Measurements from ENCODE around the gene ITIH2.
"Not testable (repeated sequence)": the region's sequence is repeated elsewhere in the genome, so short reads cannot be mapped to it uniquely, and the experiment has no call there.

The ITIH2 gene, protein sequence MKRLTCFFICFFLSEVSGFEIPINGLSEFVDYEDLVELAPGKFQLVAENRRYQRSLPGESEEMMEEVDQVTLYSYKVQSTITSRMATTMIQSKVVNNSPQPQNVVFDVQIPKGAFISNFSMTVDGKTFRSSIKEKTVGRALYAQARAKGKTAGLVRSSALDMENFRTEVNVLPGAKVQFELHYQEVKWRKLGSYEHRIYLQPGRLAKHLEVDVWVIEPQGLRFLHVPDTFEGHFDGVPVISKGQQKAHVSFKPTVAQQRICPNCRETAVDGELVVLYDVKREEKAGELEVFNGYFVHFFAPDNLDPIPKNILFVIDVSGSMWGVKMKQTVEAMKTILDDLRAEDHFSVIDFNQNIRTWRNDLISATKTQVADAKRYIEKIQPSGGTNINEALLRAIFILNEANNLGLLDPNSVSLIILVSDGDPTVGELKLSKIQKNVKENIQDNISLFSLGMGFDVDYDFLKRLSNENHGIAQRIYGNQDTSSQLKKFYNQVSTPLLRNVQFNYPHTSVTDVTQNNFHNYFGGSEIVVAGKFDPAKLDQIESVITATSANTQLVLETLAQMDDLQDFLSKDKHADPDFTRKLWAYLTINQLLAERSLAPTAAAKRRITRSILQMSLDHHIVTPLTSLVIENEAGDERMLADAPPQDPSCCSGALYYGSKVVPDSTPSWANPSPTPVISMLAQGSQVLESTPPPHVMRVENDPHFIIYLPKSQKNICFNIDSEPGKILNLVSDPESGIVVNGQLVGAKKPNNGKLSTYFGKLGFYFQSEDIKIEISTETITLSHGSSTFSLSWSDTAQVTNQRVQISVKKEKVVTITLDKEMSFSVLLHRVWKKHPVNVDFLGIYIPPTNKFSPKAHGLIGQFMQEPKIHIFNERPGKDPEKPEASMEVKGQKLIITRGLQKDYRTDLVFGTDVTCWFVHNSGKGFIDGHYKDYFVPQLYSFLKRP

DNA sequence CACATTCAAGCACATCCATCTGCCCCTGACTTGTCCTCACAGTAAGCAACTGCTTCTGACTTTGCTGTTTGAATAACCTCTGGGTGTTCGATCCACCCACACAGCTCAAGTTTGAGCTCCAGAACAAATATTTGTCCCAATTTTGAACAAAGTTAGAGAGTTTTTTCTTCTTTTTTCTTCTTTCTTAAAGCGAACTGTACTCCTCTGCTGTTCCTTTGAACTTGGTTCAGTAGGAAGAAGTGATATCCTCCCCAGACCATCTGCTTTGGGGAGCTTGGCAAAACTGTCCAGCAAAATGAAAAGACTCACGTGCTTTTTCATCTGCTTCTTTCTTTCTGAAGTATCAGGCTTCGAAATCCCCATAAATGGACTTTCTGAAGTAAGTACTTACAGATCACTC is at the start of gene ITIH2:
ITIH2 (plus strand) TSS at position 177 of the 400 bp plus-strand sequence; CDS start at position 296, 119 bp downstream.
- no peak for DNase-seq (ENCODE audit: extremely low read depth in 1 of 2, low read depth in 1 of 2)

DNA sequence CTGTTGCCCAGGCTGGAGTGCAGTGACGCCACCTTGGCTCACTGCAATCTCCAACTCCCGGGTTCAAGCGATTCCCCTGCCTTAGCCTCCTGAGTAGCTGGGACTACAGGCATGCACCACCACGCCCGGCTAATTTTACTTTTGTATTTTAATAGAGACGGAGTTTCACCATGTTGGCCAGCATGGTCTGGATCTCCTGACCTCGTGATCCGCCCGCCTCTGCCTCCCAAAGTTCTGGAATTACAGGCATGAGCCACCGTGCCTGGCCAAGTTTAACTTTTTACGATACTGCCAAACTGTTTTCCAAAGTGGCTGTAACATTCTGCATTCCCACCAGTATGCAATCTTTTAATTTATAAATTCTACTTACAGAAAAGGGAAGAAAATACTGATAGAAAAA is 46.0 kb upstream of the ITIH2 start:
- not testable (repeated sequence) for DNase-seq (ENCODE audit: extremely low read depth in 1 of 2, low read depth in 1 of 2)

DNA sequence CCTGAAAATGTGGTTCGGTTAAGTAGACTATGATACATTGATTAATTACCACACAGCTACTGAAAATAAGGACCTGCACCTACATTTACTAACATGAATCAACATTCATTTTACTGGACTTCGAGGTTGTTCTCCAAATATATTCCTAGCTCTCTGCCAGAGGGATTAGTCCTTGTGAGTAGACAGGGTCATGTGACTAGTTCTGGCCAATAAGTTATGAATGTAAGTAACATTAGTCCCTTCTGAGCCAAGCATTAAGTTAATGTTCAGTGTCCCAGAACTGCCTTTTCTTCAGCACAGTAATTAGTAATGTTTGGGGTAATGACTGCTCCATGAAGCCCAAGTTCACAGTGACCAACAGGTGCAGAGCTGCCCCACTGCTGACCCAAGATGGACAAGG is 45.6 kb upstream of the ITIH2 start:
- no peak for DNase-seq (ENCODE audit: extremely low read depth in 1 of 2, low read depth in 1 of 2)

DNA sequence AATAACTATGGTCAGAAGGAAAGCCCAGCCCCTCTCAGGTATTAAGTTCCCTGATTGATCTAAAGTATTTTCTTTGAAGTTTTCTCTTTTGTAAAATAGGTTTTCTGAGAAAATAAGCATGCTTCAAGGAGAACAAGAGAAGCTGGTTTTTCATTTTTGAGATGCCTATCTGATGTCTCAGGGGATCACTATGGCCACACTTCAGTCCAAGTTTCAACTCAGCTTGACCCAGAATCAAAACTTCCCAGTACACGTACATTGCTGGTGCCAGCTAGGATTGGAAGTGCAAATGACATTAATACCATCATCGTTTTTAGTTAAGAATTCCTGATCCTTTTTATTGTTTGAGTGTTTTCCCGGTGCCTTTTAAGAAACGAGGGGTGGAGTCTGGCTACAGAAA is 43.6 kb upstream of the ITIH2 start:
- DNase-seq (ENCODE audit: extremely low read depth in 1 of 2, low read depth in 1 of 2): no peak

DNA sequence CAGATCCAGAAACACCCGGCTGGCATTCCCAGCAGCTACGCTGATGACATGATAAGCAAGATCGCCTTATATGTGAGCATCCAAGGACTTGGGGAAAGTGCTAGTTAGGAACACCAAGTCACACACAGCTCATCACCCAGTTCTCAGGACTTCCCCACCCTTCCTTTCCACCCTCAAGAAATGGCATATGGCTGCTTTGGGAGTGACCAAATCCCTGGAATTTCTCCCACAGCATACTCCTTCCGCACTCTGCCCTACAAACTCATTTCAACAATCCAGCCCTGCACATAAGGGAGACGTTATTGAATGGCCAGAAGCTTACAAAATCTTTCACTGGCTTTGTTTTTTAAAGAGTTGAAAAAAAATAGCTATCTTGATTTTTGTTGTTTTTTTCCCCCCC is 40.6 kb upstream of the ITIH2 start:
- DNase-seq (ENCODE audit: extremely low read depth in 1 of 2, low read depth in 1 of 2): no peak

DNA sequence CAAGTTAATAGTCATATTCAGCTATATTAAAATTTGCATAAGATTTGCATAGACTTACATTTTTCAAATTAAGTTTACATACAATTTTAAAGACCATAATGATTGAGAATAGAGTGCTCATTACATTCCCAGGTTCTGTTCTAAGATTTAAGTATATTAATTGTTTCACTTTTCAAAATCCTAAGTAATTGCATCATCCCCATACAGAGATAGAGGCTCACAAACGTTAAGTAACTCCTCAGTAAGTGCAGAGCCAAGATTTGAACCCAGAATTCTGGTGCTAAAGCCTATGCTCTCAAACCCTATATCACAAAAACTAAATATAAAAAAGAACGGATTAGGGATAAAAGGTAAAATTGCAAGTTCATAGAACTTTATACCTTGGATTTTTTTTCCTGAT is 38.4 kb upstream of the ITIH2 start:
- DNase-seq (ENCODE audit: extremely low read depth in 1 of 2, low read depth in 1 of 2): no peak

DNA sequence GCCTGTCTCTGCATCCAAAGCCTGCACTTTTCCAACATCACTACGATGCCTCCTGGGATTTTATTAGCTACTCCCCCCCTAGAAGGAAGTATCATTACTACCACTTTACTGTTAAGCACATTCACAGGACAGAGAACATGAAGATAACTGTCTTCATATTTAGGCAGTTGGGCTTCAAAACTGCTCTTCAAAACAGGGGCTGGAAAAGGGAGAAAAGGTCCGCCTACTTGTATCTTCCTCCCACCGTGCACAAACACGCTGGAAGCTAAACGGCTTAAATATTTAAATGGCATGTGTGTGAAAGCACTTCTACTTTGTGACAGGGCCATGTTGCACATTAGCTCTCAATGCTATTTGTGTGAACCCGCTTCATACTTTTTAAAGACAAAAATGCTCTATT is 37.3 kb upstream of the ITIH2 start:
- no peak for DNase-seq (ENCODE audit: extremely low read depth in 1 of 2, low read depth in 1 of 2)

DNA sequence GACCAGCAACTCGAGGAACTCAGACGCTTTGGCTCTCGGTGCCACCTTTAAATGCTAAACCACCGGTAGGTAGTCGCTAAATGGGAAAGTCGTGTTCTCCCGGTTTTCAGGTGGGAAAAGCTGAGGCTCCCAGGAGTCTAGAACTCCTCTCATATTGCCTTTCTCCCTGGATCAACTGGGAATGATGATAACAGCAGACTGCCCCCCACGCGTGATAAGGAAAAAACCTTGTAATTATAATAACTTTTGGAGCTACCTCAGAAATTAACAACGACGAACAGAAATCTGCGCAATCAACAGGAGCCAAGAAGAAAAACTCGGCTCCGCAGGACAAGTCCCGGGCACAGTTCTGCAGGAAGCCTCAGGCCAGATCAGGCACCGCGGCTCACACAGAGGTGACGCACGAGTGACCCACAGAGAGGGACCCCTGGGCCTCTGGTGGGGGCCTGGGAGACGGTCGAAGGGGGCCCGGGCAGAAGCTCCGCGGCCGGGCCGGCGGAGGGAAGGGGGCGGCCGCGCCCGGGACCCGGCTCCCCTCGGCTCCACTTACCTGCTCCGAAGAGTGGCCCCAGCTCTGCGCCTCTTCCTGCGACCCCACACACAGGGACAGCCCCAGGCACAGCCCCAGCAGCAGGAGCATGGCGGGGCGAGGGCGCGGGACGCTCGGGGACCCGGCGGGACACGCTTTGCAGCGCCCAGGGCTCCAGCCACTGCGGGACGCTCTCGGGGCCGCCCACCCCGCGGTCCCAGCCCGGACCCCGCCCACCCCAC is 36.7 kb upstream of the ITIH2 start, which contains the start of gene ITIH5:
ITIH5 (minus strand) TSS at position 714 of the 771 bp plus-strand sequence; CDS start at position 640, 74 bp downstream.
- DNase-seq (ENCODE audit: extremely low read depth in 1 of 2, low read depth in 1 of 2): no peak

DNA sequence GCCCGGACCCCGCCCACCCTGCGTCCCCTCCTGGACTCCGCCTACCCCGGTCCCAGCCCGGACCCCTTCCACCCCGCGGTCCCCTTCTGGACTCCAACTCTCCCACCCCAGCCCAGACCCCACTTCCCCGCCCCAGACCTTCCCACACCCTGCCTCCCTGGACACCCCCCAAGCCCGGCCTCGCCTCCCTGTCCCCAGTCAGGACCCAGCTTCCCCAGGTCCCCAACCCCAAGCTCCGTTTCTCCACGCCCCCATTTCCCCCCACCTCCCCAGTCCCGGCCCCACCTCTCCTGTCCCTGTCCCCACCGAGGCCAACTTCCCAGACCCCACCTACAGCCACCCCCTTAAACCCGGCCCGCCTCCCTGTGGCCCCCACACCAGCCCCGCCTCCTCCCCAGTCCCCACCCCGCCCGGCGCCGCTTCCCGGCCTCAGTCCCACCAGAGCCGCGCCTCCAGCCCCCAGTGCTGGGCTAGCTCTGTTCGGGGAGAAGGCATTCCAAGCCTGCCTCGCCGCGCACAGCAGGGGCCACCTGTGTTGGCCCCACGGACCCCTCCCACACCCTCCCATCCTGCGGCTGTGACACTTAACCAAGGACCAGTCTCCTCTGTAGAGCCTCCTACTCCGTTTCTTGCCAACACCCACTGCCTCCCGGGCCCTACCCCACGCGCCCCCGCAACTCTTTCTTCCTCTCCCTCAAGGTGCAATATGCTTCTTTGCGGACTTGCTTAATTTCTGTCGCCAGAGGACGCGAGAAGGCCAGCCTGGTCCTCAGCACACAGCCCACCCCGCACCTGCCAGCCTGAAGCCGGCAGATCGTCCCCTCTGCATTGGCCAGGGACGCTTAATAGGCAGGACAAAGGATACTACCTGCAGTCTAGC is 35.6 kb upstream of the ITIH2 start:
- DNase-seq (ENCODE audit: extremely low read depth in 1 of 2, low read depth in 1 of 2): no peak

DNA sequence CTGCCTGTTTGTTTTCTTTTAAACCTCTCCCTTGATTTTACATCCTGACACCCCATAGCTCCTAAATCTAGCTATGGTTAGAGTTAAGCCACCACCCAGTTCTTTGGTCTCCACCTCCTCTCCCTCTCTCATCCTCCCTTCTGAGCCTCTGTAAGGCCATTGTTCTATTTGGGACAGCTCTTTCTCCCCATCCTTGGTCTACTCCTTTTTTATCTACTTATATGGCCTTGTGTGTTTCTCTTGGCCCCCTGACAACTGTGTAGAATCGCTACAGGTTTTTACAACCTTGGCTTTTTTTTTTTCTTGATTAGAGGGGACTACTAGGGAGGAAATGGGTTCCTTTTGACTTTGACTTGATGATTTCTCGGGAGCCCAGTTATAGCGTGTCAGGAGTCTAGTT is 33.0 kb upstream of the ITIH2 start:
- no peak for DNase-seq (ENCODE audit: extremely low read depth in 1 of 2, low read depth in 1 of 2)

DNA sequence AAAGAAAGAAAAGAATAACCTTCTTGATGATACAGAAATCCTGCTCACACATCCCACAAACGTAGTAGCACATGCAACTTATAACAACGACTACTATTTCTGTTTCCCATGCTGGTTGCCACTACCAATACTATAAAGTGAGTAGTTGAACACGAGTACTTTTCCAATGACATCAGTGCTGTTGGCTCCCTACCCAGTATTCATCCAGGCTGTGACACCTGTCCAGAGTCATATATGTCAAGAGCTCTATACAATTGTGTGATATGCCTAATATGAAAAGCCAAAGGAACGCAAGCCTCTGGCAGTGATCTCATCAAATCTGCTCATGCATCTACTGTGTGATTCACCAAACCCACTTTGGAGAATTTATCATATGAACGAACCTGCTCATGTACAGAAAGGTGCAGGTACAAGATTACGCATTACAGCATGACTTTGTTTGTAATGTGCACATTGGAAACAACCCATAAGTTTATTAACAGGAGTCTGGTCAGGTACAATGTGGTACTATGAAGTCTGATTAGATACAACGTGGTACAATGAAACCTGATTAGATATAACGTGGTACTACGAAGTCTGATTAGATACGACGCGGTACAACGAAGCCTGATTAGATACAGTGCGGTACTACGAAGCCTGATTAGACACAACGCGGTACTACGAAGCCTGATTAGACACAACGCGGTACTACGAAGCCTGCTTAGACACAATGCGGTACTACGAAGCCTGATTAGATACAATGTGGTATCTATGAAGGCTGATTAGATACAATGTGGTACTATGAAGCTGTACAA is 30.6 kb upstream of the ITIH2 start:
- DNase-seq (ENCODE audit: extremely low read depth in 1 of 2, low read depth in 1 of 2): no peak

DNA sequence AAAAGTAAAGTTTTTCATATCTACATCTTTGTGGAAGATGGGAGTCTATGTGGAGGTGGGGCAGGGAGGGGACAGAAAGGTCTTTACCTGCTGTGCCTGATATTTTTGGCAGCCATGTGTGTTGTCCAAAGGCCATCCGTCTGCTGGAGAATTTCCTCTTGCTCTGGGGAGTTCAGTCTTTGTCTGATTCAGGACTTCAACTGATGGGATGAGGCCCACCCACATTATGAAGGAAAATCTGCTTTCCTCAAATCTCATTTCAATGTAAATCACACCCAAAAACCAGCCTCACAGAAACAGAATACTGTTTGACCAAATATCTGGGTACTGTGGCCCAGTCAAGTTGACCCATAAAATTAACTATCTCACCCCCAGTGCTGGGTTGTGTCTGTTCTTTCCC is 23.9 kb upstream of the ITIH2 start:
- DNase-seq (ENCODE audit: extremely low read depth in 1 of 2, low read depth in 1 of 2): no peak

DNA sequence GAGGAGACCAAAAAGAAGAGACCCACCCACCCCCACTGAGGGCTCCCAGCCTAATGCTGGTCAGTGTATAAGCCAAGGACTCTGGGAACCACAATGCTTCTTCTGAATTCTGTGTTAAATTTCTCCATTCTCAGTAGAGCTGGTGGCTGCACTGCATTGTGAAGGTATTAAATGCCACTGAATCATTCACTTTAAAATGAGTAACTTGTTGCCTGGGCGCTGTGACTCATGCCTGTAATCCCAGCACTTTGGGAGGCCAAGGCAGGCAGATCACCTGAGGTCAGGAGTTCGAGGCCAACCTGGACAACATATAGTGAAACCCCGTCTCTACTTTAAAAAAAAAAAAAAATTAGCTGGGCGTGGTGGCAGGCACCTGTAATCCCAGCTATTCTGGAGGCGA is 23.0 kb upstream of the ITIH2 start:
- DNase-seq (ENCODE audit: extremely low read depth in 1 of 2, low read depth in 1 of 2): not testable (repeated sequence)

DNA sequence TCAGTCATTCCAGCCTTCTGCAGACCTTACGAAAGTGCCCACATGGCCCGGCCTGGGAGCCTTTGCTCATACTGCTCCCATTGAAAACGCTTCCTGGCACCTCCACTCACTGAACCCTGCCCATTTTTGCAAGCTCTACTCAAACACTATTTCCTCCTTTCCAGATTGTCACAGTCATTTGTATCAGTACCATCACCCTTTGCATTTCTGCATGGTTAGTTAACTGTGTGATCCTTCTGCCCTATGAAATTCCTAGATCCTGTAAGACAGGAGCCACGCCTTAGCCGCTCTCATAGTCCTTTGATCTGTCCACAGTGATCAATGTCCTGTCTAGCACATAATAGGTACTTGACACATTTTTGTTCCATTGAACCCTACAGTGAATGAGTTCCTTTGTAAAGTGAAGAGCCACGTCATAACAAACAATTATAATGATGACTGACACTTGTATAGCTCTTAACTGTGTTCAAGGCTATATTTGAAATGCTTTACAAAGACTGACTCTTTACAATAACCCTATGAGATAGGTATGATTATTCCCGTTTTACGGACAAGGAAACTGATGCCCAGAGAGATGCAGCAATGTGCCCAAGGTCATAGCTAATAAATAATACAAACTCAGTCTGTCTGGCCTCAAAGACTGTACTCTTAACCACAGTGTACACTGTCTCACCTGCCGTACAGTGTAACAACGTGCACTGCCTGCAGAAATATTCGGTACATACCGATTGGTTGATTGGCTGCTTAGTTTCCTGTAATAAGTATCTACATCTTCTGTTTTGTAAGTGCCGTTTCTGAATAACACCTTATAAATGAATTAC is 16.6 kb upstream of the ITIH2 start:
- no peak for DNase-seq (ENCODE audit: extremely low read depth in 1 of 2, low read depth in 1 of 2)

DNA sequence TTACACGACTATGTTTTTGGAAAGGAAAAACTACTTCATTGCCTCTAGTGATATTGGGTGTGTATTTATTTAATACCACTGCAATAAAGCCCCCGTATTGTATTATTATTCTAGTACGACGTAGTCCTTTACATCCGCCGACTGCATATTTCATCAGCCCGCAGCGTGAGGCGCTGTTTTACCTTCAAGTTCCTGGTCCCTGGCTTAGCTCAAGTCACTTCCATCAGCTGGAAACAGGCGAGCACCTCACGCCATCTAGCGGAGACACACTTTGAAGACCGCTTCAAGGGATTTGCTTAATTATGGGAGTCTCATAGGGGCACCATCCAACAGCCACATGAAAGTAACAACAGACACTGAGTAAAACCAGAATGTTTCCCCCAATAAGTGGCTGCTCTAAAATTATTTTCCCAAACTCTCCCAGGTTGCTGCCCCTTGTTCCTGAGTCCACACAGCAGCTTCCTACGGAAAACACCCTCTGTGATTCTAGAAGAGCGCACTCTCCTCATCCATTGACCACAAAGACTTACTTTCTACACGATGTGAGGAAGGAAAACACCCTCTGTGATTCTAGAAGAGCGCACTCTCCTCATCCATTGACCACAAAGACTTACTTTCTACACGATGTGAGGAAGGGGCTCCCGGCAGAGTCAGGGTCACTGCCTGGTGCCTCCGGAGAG is 15.7 kb upstream of the ITIH2 start:
- DNase-seq (ENCODE audit: extremely low read depth in 1 of 2, low read depth in 1 of 2): peak; percentile 45 to 73

DNA sequence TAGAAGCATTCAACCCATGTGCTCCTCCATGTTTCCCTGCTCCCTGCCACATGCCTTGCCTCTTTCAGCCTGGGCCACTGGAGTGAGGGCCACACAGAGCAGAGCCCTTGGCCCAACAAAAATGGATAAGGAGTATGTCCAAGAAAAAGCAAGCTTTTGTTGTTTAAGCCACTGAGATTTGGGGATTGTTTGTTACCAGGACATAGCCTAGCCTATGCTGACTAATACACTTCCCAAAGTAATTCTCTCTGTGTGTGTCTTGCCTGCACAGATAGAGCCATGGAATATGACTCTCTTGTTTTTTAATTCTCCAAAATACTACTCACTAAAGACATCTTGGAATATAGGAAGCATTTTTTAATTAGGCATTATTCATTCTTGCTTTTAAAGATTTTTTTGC is 13.5 kb upstream of the ITIH2 start:
- DNase-seq (ENCODE audit: extremely low read depth in 1 of 2, low read depth in 1 of 2): no peak

DNA sequence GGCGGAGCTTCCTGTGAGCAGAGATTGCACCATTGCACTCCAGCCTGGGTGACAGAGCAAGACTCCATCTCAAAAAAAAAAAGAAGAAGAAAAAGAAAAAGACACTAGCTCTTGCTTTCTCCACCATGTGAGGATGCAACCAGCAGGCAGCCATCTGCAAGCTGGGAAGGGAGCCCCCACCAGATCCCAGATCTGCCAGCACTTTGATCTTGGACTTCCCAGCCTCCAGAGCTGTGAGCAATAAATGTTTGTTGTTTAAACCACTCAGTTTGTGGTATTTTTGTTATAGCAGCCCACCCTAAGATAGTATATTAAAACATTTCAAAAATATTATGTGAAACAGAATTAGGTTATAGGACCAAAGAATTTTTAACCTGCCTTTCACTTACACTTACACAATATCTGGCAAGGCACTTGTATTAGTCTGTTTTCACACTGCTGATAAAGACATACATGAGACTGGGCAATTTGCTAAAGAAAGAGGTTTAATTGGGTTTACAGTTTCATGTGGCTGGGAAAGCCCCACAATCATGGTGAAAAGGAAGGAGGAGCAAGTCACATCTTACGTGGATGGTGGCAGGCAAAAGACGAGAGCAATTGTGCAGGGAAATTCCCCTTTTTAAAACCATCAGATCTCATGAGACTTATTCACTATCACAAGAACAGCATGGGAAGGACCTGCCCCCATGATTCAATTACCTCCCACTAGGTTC is 12.1 kb upstream of the ITIH2 start:
- DNase-seq (ENCODE audit: extremely low read depth in 1 of 2, low read depth in 1 of 2): not testable (repeated sequence)

Measured in stimulated activated CD8-positive, alpha-beta memory T cell treated with anti-CD3 and anti-CD28 coated beads, Interleukin-7, amount 100 ng/mL, for 48 hours (primary cell).